Left ventricle myocardium inferior (tissue), 1 donor: ENCODE data around the gene NECTIN1. TPM values are rescaled to one million over a fixed set of nuclear protein-coding genes. Genes with fewer than 3 reads are reported as not detected.

Source experiments
- DNase-seq: peaks from one replicate; pipeline ENCODE4 v3.0.0-alpha.2; 2020
- H3K27ac ChIP-seq: fragments of 200-600 bp; replicated peaks from 2 replicates; pipeline ENCODE4 v1.8.0; 2021
- H3K27me3 ChIP-seq: fragments of 200-600 bp; 2 replicates; pipeline ENCODE4 v1.8.0; 2021; ENCODE audit warnings: low read depth
- H3K36me3 ChIP-seq: fragments of 200-600 bp; 2 replicates; pipeline ENCODE4 v1.8.0; 2021
- H3K4me1 ChIP-seq: fragments of 200-600 bp; 2 replicates; pipeline ENCODE4 v1.8.0; 2021
- H3K4me3 ChIP-seq: fragments of 200-600 bp; 2 replicates; pipeline ENCODE4 v1.8.0; 2021; ENCODE audit warnings: mild to moderate bottlenecking, moderate library complexity
- H3K9me3 ChIP-seq: fragments of 200-600 bp; replicated peaks from 2 replicates; pipeline ENCODE4 v1.8.0; 2021
- intact Hi-C: fragments of 100-400 bp; cut with micrococcal nuclease; formaldehyde crosslinking; loops from one replicate; pipeline ENCODE4 v1.11.0; 2022
- total RNA-seq: library from RNA; stranded (reverse); fragmentation: NEBNext Ultra II Directional; extraction: Animal tissue kit (Norgen Biotek cat#: 25700); gene quantifications from one replicate; pipeline ENCODE4 v1.2.1, GENCODE V29; 2021
- TF ChIP-seq, protein P1 (sequence below): fragments of 200-600 bp; IDR thresholded peaks from 2 replicates; pipeline ENCODE4 v1.8.0; 2021; ENCODE audit warnings: antibody characterized with exemption, mild to moderate bottlenecking, borderline replicate concordance
- donor health status: DM: no; HTN: yes; CAD: no; lungs with severe emphysema.

Gene NECTIN1
- total RNA-seq, 1 donor from 2014 or later: 22.9 TPM

DNA sequence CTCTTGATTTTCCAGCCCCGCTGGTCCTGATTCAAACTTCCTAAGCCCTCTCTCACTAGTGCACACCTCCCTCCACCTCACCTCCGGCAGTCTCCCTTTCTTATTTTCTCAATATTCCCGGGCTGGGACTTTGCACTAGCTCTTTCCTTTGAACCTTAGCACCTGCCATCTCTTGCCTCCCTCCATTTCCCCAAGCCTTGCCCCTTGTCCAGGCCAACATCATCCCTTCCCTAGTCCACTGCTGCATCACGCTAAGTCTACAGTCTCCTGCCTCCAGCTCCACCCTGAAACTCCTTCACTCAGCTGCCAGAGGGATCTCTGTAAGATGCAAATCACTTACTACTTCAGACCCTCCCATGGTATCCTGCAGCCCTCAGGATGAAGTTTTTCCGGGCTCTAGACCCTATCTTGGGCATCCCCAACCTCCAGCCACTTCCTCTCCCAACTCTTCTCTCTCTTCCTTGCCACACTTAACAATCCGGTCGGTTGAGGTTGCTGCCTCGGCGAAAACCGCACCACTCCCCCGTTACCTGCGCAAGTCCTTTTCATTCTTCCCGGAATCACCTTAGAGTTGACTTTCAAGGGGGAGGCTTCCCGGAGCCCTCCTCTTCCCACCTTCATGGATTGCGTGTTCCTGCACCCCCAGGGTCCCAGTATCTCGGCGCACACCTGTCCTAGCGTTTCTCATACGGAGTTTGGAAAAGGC, 42.7 kb downstream of the NECTIN1 start:
- no peaks in the 10 kb centered on the region for H3K36me3 ChIP-seq
- TF ChIP-seq, protein P1, sequence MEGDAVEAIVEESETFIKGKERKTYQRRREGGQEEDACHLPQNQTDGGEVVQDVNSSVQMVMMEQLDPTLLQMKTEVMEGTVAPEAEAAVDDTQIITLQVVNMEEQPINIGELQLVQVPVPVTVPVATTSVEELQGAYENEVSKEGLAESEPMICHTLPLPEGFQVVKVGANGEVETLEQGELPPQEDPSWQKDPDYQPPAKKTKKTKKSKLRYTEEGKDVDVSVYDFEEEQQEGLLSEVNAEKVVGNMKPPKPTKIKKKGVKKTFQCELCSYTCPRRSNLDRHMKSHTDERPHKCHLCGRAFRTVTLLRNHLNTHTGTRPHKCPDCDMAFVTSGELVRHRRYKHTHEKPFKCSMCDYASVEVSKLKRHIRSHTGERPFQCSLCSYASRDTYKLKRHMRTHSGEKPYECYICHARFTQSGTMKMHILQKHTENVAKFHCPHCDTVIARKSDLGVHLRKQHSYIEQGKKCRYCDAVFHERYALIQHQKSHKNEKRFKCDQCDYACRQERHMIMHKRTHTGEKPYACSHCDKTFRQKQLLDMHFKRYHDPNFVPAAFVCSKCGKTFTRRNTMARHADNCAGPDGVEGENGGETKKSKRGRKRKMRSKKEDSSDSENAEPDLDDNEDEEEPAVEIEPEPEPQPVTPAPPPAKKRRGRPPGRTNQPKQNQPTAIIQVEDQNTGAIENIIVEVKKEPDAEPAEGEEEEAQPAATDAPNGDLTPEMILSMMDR: no peak
- H3K4me3 ChIP-seq: no peak overlapping the region
- intact Hi-C loops: no loop called here
- H3K4me1 ChIP-seq: peaks cover 19% of the 10 kb centered on the region
- H3K9me3 ChIP-seq: no peaks in the 10 kb centered on the region
- no peak for DNase-seq
- H3K27ac ChIP-seq: no peak overlapping the region
- H3K27me3 ChIP-seq: no peaks in the 10 kb centered on the region

DNA sequence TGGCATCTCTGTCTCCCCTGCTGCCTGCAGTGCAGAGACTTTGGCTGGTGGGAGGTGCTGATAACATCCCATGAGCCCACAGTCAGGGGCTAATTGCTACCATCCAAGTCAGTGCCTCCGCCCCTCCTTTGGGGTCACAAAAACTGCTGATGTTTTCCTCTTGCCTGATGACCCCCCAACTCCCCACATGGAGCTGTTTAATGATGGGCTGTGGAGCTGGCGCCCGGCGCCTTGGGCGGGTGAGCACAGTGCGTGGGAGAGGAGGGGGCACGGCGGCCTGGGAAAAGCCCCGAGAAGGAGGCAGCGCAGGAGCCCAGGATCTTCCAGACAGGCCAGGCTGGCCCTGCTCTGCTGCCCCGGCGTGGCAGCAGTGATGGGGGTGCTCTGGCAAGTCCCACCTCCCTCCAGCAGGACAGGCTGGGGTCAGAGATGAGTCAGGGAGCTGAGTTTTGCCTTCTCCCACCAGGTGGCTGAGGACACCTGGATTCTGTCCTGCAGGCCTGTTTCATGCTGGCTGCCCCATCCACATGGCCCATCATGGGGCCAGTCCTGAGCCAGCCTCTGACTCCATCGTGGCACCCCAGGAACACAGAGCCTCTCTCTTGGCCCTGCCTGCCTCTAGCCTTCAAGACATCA, 43.8 kb downstream of the NECTIN1 start:
- no peaks in the 10 kb centered on the region for H3K27me3 ChIP-seq
- H3K36me3 ChIP-seq: no peaks in the 10 kb centered on the region
- no peaks in the 10 kb centered on the region for H3K9me3 ChIP-seq
- TF ChIP-seq, protein P1: no peak
- H3K4me3 ChIP-seq: no peak overlapping the region
- no peak overlapping the region for H3K27ac ChIP-seq
- no peak for DNase-seq
- intact Hi-C loops: no loop called here
- H3K4me1 ChIP-seq: peaks cover 30% of the 10 kb centered on the region

DNA sequence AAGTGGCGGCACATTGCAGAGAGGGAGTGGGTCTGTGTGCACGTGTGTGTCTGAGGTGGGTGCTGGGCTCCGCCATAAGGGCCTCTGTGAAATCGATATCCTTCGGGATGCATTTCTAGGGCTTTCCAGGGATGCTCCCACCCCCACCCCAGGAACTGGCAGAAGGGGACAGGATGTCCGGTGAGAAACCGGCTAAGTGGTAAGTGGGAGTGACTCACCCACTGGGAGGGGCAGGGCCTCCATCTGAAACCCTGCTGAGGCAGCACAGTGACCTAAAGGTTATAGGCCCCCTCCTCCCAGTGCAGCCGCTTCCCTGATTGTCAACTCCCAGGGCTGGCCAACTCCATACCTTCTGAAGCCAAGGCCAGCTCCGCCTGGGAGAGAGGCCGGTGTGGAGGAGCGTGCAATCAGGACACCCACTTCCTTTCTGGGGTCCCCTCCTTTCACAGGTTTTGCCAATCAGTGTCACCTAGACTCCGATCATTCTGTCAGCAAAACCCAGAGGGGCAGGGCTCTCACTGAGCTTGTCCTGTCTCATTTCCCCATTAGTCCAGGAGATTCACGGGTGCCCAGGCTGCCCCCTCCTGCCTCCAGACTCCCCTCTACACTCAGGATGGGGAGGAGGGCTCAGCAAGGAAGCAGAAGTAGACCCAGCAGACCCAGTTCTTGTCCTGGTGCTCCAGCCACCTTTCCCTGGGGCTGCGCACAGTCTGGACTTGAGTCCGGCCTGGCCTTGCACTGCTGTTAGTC, 44.5 kb downstream of the NECTIN1 start:
- no peaks in the 10 kb centered on the region for H3K27me3 ChIP-seq
- no peak for DNase-seq
- no peak overlapping the region for H3K4me3 ChIP-seq
- TF ChIP-seq, protein P1: no peak
- H3K36me3 ChIP-seq: no peaks in the 10 kb centered on the region
- H3K9me3 ChIP-seq: no peaks in the 10 kb centered on the region
- H3K27ac ChIP-seq: no peak overlapping the region
- intact Hi-C loops: no loop called here
- H3K4me1 ChIP-seq: peaks cover 34% of the 10 kb centered on the region

DNA sequence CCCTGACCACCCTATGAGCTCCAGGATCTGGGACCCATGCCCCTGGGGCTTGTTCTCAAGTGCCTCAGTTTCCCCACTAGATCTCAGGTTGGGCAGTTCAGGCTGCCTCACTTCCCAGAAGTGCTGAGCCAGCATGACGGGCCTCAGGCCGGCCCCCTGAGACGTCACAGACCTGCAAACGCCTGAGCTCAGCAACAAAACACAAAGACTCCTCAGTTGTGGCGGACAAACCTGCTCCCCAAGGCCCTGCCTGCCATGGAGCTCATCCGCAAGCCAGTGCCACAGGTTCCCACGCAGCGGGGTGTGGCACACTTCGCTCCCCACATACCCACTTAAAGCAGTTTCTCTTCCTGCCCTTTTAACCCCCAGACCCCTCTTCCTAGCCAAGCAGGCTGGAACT, 45.2 kb downstream of the NECTIN1 start:
- no peak overlapping the region for H3K4me3 ChIP-seq
- no peaks in the 10 kb centered on the region for H3K9me3 ChIP-seq
- H3K4me1 ChIP-seq: peaks cover 34% of the 10 kb centered on the region
- no peak for DNase-seq
- no peaks in the 10 kb centered on the region for H3K27me3 ChIP-seq
- intact Hi-C loops: no loop called here
- TF ChIP-seq, protein P1: no peak
- no peak overlapping the region for H3K27ac ChIP-seq
- no peaks in the 10 kb centered on the region for H3K36me3 ChIP-seq

DNA sequence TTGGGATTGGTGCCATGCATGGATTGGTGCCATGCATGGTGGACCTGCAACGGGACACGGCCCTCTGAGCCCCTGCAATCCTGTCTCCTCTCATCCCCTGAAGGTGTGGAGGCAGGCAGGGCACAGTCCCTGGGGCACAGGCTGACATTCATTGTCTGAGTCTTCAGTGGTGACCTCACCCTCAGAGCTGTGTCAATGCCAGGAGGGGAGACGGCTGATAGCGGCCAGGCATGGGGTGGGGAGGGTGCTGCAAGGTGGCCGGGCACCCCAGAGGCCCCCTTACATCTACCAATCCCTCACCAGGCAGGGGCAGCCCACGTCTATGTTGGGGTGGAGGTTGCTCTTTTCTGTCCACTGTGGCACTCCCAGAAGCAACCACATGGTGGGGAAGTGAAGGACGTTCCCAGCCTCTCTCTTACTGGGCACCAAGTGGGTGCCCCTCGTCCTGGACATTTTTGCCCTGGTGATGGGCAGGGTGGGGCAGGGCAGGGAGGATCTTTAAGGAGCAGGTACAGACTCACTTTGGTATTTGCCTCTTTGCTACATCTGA, 47.6 kb downstream of the NECTIN1 start:
- Histone ChIP-seq H3K9me3 (no peaks in the 10 kb centered on the region), H3K36me3 (peaks cover 14% of the 10 kb centered on the region), H3K4me1 (peaks cover 36% of the 10 kb centered on the region), H3K4me3 (no peak overlapping the region), H3K27ac (peak overlapping the region; percentile 24), H3K27me3 (no peaks in the 10 kb centered on the region)
- no peak for DNase-seq
- TF ChIP-seq, protein P1: peak; percentile 52
- intact Hi-C loops: no loop called here
